PC-3 (cell line): ENCODE results near the gene PHF21B. TPM values are rescaled to one million over a fixed set of nuclear protein-coding genes. Genes with fewer than 3 reads are reported as not detected.

Experiments
- ATAC-seq: fragments of 200-7000 bp; cut with Tn5 transposase; 2 replicates; pipeline ENCODE4 v1.9.1; 2020; ENCODE audit warnings: mild to moderate bottlenecking, moderate library complexity
- BruUV-seq: library from RNA; stranded (reverse); fragments of 400-500 nt; replicated peaks from 2 replicates; lab custom pipeline; 2021; lab: Mats Ljungman, UMichigan
- CTCF ChIA-PET: fragments of 300-600 bp; sonication (Branson Sonifier 250); formaldehyde crosslinking; loops from one replicate; lab custom pipeline; 2022; ENCODE audit warnings: antibody characterized with exemption; lab: Charles Lee
- POLR2A ChIA-PET: fragments of 300-600 bp; sonication (Branson Sonifier 250); formaldehyde crosslinking; loops from one replicate; lab custom pipeline; 2022; ENCODE audit warnings: antibody characterized with exemption; ENCODE audit not compliant: unreplicated experiment; lab: Charles Lee
- DNase-seq: peaks from one replicate; pipeline ENCODE4 v3.0.0-alpha.2; 2015
- H2AFZ ChIP-seq: fragments of 300-600 bp; sonication (generic); 2 replicates; pipeline ENCODE4 v1.6.0; 2016; ENCODE audit warnings: antibody characterized with exemption, low read length
- H3F3A ChIP-seq: fragments of 300-600 bp; sonication (generic); one replicate; pipeline ENCODE4 v1.6.0; 2017; ENCODE audit warnings: antibody characterized with exemption, low read length, control low read depth, mild to moderate bottlenecking; ENCODE audit not compliant: unreplicated experiment
- H3K27ac ChIP-seq: fragments of 300-600 bp; sonication (generic); 2 replicates; pipeline ENCODE4 v1.5.1; 2016; ENCODE audit warnings: mild to moderate bottlenecking, low read length
- H3K27me3 ChIP-seq: fragments of 300-600 bp; sonication (generic); 2 replicates; pipeline ENCODE4 v1.6.1; 2016; ENCODE audit warnings: low read length, mixed read lengths
- H3K36me3 ChIP-seq: fragments of 300-600 bp; sonication (generic); 2 replicates; pipeline ENCODE4 v1.6.1; 2016; ENCODE audit warnings: low read depth, mixed run types, low read length, mixed read lengths
- H3K4me1 ChIP-seq: fragments of 300-600 bp; sonication (generic); 2 replicates; pipeline ENCODE4 v1.5.1; 2016; ENCODE audit warnings: low read length; ENCODE audit not compliant: insufficient read depth
- H3K4me2 ChIP-seq: fragments of 300-600 bp; sonication (generic); 2 replicates; pipeline ENCODE4 v1.6.0; 2016; ENCODE audit warnings: low read length
- H3K4me3 ChIP-seq: fragments of 300-600 bp; sonication (generic); 2 replicates; pipeline ENCODE4 v1.5.1; 2016; ENCODE audit warnings: mild to moderate bottlenecking, low read length, mixed read lengths
- H3K79me2 ChIP-seq: fragments of 300-600 bp; sonication (generic); 2 replicates; pipeline ENCODE4 v1.6.1; 2017; ENCODE audit warnings: low read length, mixed read lengths
- H3K9ac ChIP-seq: fragments of 300-600 bp; sonication (generic); 2 replicates; pipeline ENCODE4 v1.6.0; 2016; ENCODE audit warnings: mild to moderate bottlenecking, low read length
- H3K9me2 ChIP-seq: fragments of 300-600 bp; sonication (generic); replicated peaks from 2 replicates; pipeline ENCODE4 v1.6.1; 2016; ENCODE audit warnings: mixed run types, low read length, mixed read lengths
- H3K9me3 ChIP-seq: fragments of 300-600 bp; sonication (generic); 2 replicates; pipeline ENCODE4 v1.6.1; 2016; ENCODE audit warnings: low read length, mixed read lengths
- H4K20me1 ChIP-seq: fragments of 300-600 bp; sonication (generic); 2 replicates; pipeline ENCODE4 v1.6.1; 2016; ENCODE audit warnings: low read length, mixed read lengths
- EZH2 ChIP-seq: fragments of 300-600 bp; sonication (generic); IDR thresholded peaks from one replicate; pipeline ENCODE4 v1.6.1; 2017; ENCODE audit warnings: antibody characterized with exemption, mild to moderate bottlenecking, low read length; ENCODE audit not compliant: unreplicated experiment
- EZH2phosphoT487 ChIP-seq: fragments of 300-600 bp; sonication (generic); IDR thresholded peaks from 2 replicates; pipeline ENCODE4 v1.6.1; 2018; ENCODE audit warnings: mild to moderate bottlenecking, antibody characterized with exemption, low read length, borderline replicate concordance
- intact Hi-C: fragments of 100-400 bp; cut with micrococcal nuclease; formaldehyde crosslinking; loops from 2 replicates; pipeline ENCODE4 v1.9.0; 2023
- total RNA-seq: library from RNA; depleted of rRNA; stranded (reverse); fragments of >200 nt; gene quantifications from 2 replicates; pipeline ENCODE4 v1.2.3, GENCODE V29; 2014
- TF ChIP-seq, protein P1 (sequence below): fragments of 300-600 bp; sonication (generic); conservative IDR thresholded peaks from 2 replicates; pipeline ENCODE4 v1.5.1; 2017; ENCODE audit warnings: antibody characterized with exemption, low read depth, mild to moderate bottlenecking, low read length

PHF21B gene
- total RNA-seq, 1 experiment from 2014 or later = not detected

DNA sequence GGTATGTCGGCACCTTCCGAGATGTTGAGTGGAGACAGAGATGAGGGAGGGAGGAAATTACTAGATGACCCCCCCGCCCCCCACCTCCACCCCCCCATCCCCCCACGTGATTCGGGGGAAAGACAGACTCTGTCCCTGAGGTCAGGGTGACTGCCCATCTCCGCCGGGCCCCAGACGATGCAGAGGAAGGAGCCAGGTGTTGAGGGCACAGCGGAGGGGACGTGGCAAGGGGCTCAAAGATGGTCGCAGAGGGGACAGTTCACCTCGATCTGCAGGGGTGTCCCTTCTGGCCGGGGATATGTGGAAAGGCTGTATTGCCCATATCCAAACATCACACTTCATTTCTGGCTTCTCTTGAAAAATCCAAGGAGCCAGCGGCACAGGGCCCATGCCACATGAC lies 14.1 kb downstream of the PHF21B start:
- no peak for DNase-seq
- intact Hi-C loops = no loop called here
- peaks cover 48% of the 10 kb centered on the region for H3K27me3 ChIP-seq
- no peak overlapping the region for H3K9ac ChIP-seq
- H3K4me2 ChIP-seq = no peak overlapping the region
- no peak for ATAC-seq
- no peak overlapping the region for H3K4me3 ChIP-seq
- no peaks in the 10 kb centered on the region for H3K9me2 ChIP-seq
- no peaks in the 10 kb centered on the region for H3K36me3 ChIP-seq
- H4K20me1 ChIP-seq = no peaks in the 10 kb centered on the region
- H3F3A ChIP-seq = no peaks in the 10 kb centered on the region
- no peaks in the 10 kb centered on the region for H3K9me3 ChIP-seq
- ChIA-PET CTCF (no interaction called here), POLR2A (no interaction called here)
- TF ChIP-seq, protein P1, sequence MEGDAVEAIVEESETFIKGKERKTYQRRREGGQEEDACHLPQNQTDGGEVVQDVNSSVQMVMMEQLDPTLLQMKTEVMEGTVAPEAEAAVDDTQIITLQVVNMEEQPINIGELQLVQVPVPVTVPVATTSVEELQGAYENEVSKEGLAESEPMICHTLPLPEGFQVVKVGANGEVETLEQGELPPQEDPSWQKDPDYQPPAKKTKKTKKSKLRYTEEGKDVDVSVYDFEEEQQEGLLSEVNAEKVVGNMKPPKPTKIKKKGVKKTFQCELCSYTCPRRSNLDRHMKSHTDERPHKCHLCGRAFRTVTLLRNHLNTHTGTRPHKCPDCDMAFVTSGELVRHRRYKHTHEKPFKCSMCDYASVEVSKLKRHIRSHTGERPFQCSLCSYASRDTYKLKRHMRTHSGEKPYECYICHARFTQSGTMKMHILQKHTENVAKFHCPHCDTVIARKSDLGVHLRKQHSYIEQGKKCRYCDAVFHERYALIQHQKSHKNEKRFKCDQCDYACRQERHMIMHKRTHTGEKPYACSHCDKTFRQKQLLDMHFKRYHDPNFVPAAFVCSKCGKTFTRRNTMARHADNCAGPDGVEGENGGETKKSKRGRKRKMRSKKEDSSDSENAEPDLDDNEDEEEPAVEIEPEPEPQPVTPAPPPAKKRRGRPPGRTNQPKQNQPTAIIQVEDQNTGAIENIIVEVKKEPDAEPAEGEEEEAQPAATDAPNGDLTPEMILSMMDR = no peak
- TF ChIP-seq EZH2 (no peak), EZH2phosphoT487 (no peak)
- H3K79me2 ChIP-seq = no peaks in the 10 kb centered on the region
- H3K4me1 ChIP-seq = no peaks in the 10 kb centered on the region
- no TSS peak for BruUV-seq
- H3K27ac ChIP-seq = no peak overlapping the region
- H2AFZ ChIP-seq = no peak overlapping the region

DNA sequence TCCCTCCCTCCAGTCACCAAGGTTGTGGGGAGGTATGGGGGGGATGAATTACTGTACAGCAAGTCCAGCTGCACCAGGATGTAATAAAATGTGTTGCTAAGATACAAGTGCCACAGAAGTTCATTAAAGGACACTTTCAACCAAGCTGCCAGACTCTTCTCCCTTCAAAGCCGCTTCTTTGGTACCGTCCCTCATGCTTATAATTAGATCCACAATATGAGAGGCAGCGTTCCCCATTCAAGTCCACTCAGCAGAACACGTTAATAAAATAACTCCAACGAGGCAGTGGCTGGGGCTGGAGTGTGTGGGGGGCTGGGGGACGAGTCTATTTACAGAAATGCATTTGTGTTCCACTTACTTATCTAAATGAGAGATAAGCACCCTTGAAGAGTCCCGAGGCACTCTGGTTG lies 14.7 kb downstream of the PHF21B start:
- no peaks in the 10 kb centered on the region for H3F3A ChIP-seq
- no peak overlapping the region for H3K4me2 ChIP-seq
- ATAC-seq (no peak), DNase-seq (no peak)
- H3K27ac ChIP-seq = no peak overlapping the region
- intact Hi-C loops = no loop called here
- H3K9me2 ChIP-seq = no peaks in the 10 kb centered on the region
- H3K79me2 ChIP-seq = no peaks in the 10 kb centered on the region
- no peaks in the 10 kb centered on the region for H3K36me3 ChIP-seq
- no peaks in the 10 kb centered on the region for H3K9me3 ChIP-seq
- H3K27me3 ChIP-seq = peaks cover 48% of the 10 kb centered on the region
- no peaks in the 10 kb centered on the region for H4K20me1 ChIP-seq
- no TSS peak for BruUV-seq
- TF ChIP-seq, protein P1 = no peak
- TF ChIP-seq EZH2 (no peak), EZH2phosphoT487 (no peak)
- H3K4me3 ChIP-seq = no peak overlapping the region
- ChIA-PET POLR2A (no interaction called here), CTCF (no interaction called here)
- H2AFZ ChIP-seq = no peak overlapping the region
- no peaks in the 10 kb centered on the region for H3K4me1 ChIP-seq
- no peak overlapping the region for H3K9ac ChIP-seq

DNA sequence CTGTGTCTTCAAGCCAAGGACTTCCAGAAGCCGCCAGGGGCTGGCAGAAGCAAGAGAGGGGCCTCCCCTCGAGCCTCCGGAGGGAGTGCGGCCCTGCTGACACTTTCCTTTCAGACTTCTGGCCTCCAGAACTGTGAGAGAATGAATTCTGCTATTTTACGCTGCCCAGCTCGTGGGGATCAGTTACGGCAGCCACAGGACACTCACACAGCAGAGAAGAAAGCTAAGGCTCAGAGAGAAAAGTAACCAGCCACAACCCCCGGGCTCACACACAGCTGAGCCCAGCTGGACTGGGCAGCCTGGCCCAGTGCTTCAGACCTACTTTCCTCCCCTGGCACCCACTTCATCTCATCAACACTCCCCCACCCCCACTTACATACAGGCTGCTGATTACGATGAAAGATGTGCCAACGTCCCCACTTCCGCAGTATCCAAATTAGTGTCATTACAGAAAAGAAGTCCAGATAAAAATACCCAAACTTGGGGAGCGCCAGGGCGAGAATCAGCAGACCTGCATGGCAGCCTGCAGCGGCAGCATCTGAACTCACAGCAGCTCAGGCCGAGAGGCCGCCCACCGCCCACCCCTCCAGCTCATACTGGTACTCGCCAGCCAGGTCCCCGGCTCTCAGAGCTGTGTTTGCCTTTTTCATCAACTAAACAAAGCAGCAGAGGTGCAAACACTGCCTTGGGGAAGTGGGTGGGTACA lies 15.3 kb downstream of the PHF21B start:
- H3K4me1 ChIP-seq = no peaks in the 10 kb centered on the region
- H3K36me3 ChIP-seq = no peaks in the 10 kb centered on the region
- no peaks in the 10 kb centered on the region for H3K79me2 ChIP-seq
- no peak overlapping the region for H3K27ac ChIP-seq
- intact Hi-C loops = no loop called here
- POLR2A ChIA-PET = no interaction called here
- no peak overlapping the region for H3K4me3 ChIP-seq
- CTCF ChIA-PET = no interaction called here
- H3K9me2 ChIP-seq = no peaks in the 10 kb centered on the region
- H3K9me3 ChIP-seq = no peaks in the 10 kb centered on the region
- ATAC-seq (no peak), DNase-seq (no peak)
- H2AFZ ChIP-seq = no peak overlapping the region
- no peaks in the 10 kb centered on the region for H4K20me1 ChIP-seq
- H3K4me2 ChIP-seq = no peak overlapping the region
- H3K27me3 ChIP-seq = peaks cover 48% of the 10 kb centered on the region
- H3K9ac ChIP-seq = no peak overlapping the region
- H3F3A ChIP-seq = no peaks in the 10 kb centered on the region
- TF ChIP-seq, protein P1 = no peak
- TF ChIP-seq EZH2 = no peak
- TF ChIP-seq EZH2phosphoT487 = no peak
- no TSS peak for BruUV-seq
